Hepatocyte (in vitro differentiated cells): ENCODE measurements around the gene CREG1. TPM values are rescaled to one million over a fixed set of nuclear protein-coding genes. Genes with fewer than 3 reads are reported as not detected.

Experiments used
- DNase-seq: peaks from one replicate; pipeline ENCODE4 v3.0.0-alpha.2; 2016; ENCODE audit warnings: low spot score
- H2AFZ ChIP-seq: fragments of 200-600 bp; sonication (generic); 2 replicates; pipeline ENCODE4 v1.6.0; 2016; ENCODE audit warnings: antibody characterized with exemption, mild to moderate bottlenecking
- H3K27ac ChIP-seq: fragments of 200-600 bp; sonication (generic); 2 replicates; pipeline ENCODE4 v1.5.1; 2016; ENCODE audit warnings: mild to moderate bottlenecking
- H3K27me3 ChIP-seq: fragments of 200-600 bp; sonication (generic); 2 replicates; pipeline ENCODE4 v1.6.1; 2016
- H3K36me3 ChIP-seq: fragments of 200-600 bp; sonication (generic); replicated peaks from 2 replicates; pipeline ENCODE4 v1.5.1; 2016; ENCODE audit warnings: low read depth; ENCODE audit not compliant: insufficient read depth
- H3K4me1 ChIP-seq: fragments of 200-600 bp; sonication (generic); 2 replicates; pipeline ENCODE4 v1.5.1; 2016; ENCODE audit warnings: mild to moderate bottlenecking, moderate library complexity; ENCODE audit not compliant: insufficient read depth
- H3K4me2 ChIP-seq: fragments of 200-600 bp; sonication (generic); 2 replicates; pipeline ENCODE4 v1.6.0; 2016
- H3K4me3 ChIP-seq: fragments of 200-600 bp; sonication (generic); 2 replicates; pipeline ENCODE4 v1.5.1; 2016; ENCODE audit warnings: mild to moderate bottlenecking
- H3K79me2 ChIP-seq: fragments of 200-600 bp; sonication (generic); 2 replicates; pipeline ENCODE4 v1.6.0; 2017; ENCODE audit warnings: mild to moderate bottlenecking
- H3K9me2 ChIP-seq: fragments of 200-600 bp; sonication (generic); replicated peaks from 2 replicates; pipeline ENCODE4 v1.6.0; 2017; ENCODE audit warnings: mild to moderate bottlenecking; ENCODE audit not compliant: insufficient read depth
- H3K9me3 ChIP-seq: fragments of 200-600 bp; sonication (generic); 2 replicates; pipeline ENCODE4 v1.5.1; 2016; ENCODE audit warnings: low read depth, mild to moderate bottlenecking
- H4K20me1 ChIP-seq: fragments of 200-600 bp; sonication (generic); 2 replicates; pipeline ENCODE4 v1.6.0; 2016; ENCODE audit warnings: mild to moderate bottlenecking; ENCODE audit not compliant: insufficient read depth, poor library complexity, severe bottlenecking
- EZH2 ChIP-seq: fragments of 200-600 bp; sonication (generic); IDR thresholded peaks from 2 replicates; pipeline ENCODE4 v1.6.1; 2016; ENCODE audit warnings: antibody characterized with exemption, mild to moderate bottlenecking, borderline replicate concordance
- EZH2phosphoT487 ChIP-seq: fragments of 200-600 bp; sonication (generic); IDR thresholded peaks from one replicate; pipeline ENCODE4 v1.6.1; 2018; ENCODE audit warnings: antibody characterized with exemption, mild to moderate bottlenecking, low read depth, moderate library complexity; ENCODE audit not compliant: unreplicated experiment, severe bottlenecking
- WGBS: methylation state at CpG from one replicate; pipeline ENCODE4 v1.1.6; 2016; ENCODE audit warnings: low lambda C conversion rate; ENCODE audit errors: missing lambda C conversion rate; 5-methylcytosine and 5-hydroxymethylcytosine counted together
- polyA plus RNA-seq: library from polyadenylated mRNA; unstranded; fragments of >200 nt; fragmentation: Nextera tagmentation; extraction: Ambion mirVana; gene quantifications from 2 replicates; pipeline ENCODE4 v1.2.1, GENCODE V29; 2016
- total RNA-seq: library from RNA; depleted of rRNA; stranded (reverse); fragments of >200 nt; gene quantifications from 2 replicates; pipeline ENCODE4 v1.2.3, GENCODE V29; 2014
- TF ChIP-seq, protein P1 (sequence below): fragments of 200-600 bp; sonication (generic); IDR thresholded peaks from 2 replicates; pipeline ENCODE4 v1.5.1; 2016; ENCODE audit warnings: antibody characterized with exemption, mild to moderate bottlenecking; ENCODE audit not compliant: poor library complexity

Gene CREG1
- total and polyA plus RNA-seq, 2 experiments from 2014 or later = 135 to 183 TPM

DNA sequence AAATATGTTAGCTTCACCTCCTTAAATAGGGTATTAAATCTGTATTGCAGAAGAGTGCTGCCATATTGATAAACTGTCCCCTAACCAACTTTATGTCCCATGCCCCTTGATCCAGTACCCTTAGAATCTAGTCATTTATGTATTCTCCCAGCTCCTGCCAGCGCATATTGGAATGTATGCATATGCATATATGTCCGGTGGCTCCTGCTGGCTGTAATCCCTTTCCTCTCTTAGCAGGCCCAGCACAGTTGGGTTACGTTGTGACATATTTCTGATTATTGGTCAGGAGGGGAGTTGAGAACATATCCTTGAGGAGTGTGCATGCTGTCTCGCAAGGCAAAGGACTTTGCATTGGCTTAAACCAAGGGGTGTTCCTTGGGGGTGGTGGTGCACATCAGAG is 29.2 kb upstream of the CREG1 start:
- no peak overlapping the region for H3K4me2 ChIP-seq
- H3K36me3 ChIP-seq = no peaks in the 10 kb centered on the region
- TF ChIP-seq EZH2 (no peak), EZH2phosphoT487 (no peak)
- TF ChIP-seq, protein P1, sequence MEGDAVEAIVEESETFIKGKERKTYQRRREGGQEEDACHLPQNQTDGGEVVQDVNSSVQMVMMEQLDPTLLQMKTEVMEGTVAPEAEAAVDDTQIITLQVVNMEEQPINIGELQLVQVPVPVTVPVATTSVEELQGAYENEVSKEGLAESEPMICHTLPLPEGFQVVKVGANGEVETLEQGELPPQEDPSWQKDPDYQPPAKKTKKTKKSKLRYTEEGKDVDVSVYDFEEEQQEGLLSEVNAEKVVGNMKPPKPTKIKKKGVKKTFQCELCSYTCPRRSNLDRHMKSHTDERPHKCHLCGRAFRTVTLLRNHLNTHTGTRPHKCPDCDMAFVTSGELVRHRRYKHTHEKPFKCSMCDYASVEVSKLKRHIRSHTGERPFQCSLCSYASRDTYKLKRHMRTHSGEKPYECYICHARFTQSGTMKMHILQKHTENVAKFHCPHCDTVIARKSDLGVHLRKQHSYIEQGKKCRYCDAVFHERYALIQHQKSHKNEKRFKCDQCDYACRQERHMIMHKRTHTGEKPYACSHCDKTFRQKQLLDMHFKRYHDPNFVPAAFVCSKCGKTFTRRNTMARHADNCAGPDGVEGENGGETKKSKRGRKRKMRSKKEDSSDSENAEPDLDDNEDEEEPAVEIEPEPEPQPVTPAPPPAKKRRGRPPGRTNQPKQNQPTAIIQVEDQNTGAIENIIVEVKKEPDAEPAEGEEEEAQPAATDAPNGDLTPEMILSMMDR = no peak
- H3K79me2 ChIP-seq = no peaks in the 10 kb centered on the region
- no peaks in the 10 kb centered on the region for H3K9me2 ChIP-seq
- no peak for DNase-seq
- H3K4me3 ChIP-seq = no peak overlapping the region
- no peaks in the 10 kb centered on the region for H3K9me3 ChIP-seq
- H3K27ac ChIP-seq = no peak overlapping the region
- no peak overlapping the region for H2AFZ ChIP-seq
- no peaks in the 10 kb centered on the region for H4K20me1 ChIP-seq
- H3K4me1 ChIP-seq = no peaks in the 10 kb centered on the region
- WGBS = 95% methylated on average over 4 of the region's 4 CpGs
- no peaks in the 10 kb centered on the region for H3K27me3 ChIP-seq

DNA sequence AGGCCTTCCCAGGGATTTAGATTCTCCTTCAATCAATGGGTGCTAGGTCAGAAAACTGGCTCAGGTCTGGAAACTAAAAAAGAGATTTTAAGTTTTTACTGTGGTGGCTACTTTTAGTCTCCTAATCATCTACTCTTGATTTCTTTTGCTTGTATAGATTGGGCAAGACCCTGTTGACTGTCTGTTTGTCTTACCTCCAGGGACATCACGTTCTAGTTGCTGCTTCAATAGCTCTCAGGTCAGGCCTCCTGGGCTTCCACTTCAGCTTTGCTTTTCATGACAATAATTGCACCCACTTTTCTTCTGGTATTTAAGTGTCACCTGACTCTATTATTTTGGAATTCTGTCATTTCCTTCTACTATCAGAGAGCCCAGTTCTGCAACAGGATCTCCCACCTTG is 28.5 kb upstream of the CREG1 start:
- Histone ChIP-seq H2AFZ (no peak overlapping the region), H3K4me1 (no peaks in the 10 kb centered on the region), H3K4me2 (no peak overlapping the region), H3K36me3 (no peaks in the 10 kb centered on the region), H3K27ac (no peak overlapping the region), H3K9me3 (no peaks in the 10 kb centered on the region), H3K79me2 (no peaks in the 10 kb centered on the region), H3K4me3 (no peak overlapping the region), H4K20me1 (no peaks in the 10 kb centered on the region), H3K9me2 (no peaks in the 10 kb centered on the region), H3K27me3 (no peaks in the 10 kb centered on the region)
- 68% methylated on average over 1 of the region's 1 CpG for WGBS
- DNase-seq = no peak
- TF ChIP-seq, protein P1 = no peak
- TF ChIP-seq EZH2 (no peak), EZH2phosphoT487 (no peak)

DNA sequence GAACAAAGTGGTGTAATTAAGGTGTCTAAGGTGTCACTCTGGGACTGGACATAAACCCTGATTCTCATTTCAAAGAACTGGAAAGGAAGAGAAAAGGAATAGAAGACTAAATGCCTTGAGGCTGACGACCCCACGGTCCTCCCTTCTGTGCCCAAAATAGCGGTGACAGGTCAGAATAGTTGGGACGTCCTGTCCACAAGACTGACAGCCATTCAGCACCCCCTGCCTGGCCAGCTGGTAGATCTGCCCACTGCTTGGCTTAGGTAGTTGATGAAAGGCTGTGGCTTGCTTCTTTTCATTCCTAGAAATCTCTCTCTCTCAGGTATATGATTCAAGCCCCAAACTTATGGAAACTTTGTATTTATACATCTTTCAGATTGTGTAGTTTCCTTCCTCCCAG is 26.4 kb upstream of the CREG1 start:
- Histone ChIP-seq H3K79me2 (no peaks in the 10 kb centered on the region), H3K27ac (no peak overlapping the region), H3K36me3 (no peaks in the 10 kb centered on the region), H3K4me3 (no peak overlapping the region), H3K9me3 (no peaks in the 10 kb centered on the region), H3K4me1 (no peaks in the 10 kb centered on the region), H2AFZ (no peak overlapping the region), H3K4me2 (no peak overlapping the region), H4K20me1 (no peaks in the 10 kb centered on the region), H3K9me2 (no peaks in the 10 kb centered on the region), H3K27me3 (no peaks in the 10 kb centered on the region)
- 91% methylated on average over 4 of the region's 4 CpGs for WGBS
- no peak for DNase-seq
- TF ChIP-seq EZH2phosphoT487 (no peak), EZH2 (no peak)
- TF ChIP-seq, protein P1 = no peak

DNA sequence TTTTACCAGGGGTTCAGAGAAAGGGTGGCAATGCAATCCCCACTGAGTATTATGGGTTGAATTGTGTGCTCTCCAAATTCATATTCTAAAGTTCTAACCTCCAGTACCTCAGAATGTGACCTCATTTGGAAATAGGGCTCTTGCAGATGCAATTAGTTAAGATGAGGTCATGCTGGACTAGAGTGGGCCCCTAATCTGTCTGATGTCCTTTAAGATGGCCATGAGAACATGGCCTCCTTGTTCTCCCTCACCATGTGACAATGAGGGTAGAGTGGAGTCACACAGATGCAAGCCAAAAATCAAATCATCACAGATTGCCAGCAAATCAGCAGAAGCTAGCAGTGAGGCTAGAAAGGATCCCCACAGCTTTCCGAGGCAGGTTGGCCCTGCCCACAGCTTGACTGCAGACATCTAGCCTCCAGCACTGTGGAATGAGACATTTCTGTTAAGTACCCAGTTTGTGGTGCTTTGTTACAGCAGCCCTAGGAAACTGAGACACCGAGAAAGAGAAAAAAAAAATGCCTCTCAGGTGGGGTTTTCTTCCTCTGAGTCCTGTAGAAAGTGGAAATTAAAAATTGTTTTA is 25.5 kb upstream of the CREG1 start:
- Histone ChIP-seq H3K4me1 (no peaks in the 10 kb centered on the region), H3K79me2 (no peaks in the 10 kb centered on the region), H2AFZ (no peak overlapping the region), H3K9me3 (no peaks in the 10 kb centered on the region), H3K4me3 (no peak overlapping the region), H3K27me3 (no peaks in the 10 kb centered on the region), H3K4me2 (no peak overlapping the region), H4K20me1 (no peaks in the 10 kb centered on the region), H3K36me3 (no peaks in the 10 kb centered on the region), H3K9me2 (no peaks in the 10 kb centered on the region), H3K27ac (no peak overlapping the region)
- TF ChIP-seq, protein P1 = no peak
- TF ChIP-seq EZH2 (no peak), EZH2phosphoT487 (no peak)
- DNase-seq = no peak
- WGBS = 54% methylated on average over 2 of the region's 2 CpGs
